ENCODE results near the gene SLC25A13. TPM values are rescaled to one million over a fixed set of nuclear protein-coding genes. Genes with fewer than 3 reads are reported as not detected.
"Not testable (repeated sequence)": the region's sequence is repeated elsewhere in the genome, so short reads cannot be mapped to it uniquely, and the experiment has no call there.

The SLC25A13 gene
- total and polyA plus RNA-seq, 2 experiments from 2014 or later = 4.8 to 19.1 TPM

DNA sequence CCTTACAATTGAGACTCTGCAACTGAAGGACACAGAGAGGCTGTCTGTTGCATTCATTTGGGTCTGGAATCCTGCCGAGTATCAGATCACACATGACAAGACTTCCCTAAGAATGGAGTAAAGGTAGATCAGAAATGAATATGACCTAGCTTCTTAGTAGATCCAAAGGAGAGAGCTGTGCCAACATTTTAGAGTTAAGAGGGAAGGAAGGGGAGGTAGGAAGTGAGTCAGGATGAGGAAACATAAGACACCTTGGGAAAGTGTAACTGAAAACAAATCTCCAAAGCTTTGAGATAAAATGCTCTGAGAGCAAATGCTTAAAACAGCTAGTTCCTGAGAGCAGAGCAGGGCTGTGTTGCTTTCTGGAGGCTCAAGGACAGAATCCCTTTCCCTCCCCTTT lies 6.1 kb upstream of the SLC25A13 start:
- Histone ChIP-seq H3K4me1 (ENCODE audit: insufficient read depth) (no peaks in the 10 kb centered on the region), H3K79me2 (ENCODE audit: insufficient read depth) (no peaks in the 10 kb centered on the region), H2AFZ (no peak overlapping the region), H3K9me3 (ENCODE audit: low read depth) (no peaks in the 10 kb centered on the region), H3F3A (ENCODE audit: insufficient read depth) (no peaks in the 10 kb centered on the region), H3K27me3 (replicated peaks; ENCODE audit: insufficient read depth) (peaks cover 10% of the 10 kb centered on the region; the same call in 1 of the 2 replicates), H3K9me2 (ENCODE audit: insufficient read depth) (no peaks in the 10 kb centered on the region), H3K4me2 (ENCODE audit: unreplicated experiment) (no peak overlapping the region), H4K20me1 (ENCODE audit: insufficient read depth) (no peaks in the 10 kb centered on the region), H3K4me3 (no peak overlapping the region), H3K9ac (no peak overlapping the region), H3K36me3 (ENCODE audit: low read depth) (no peaks in the 10 kb centered on the region), H3K27ac (no peak overlapping the region)
- DNase-seq = no peak
- TF ChIP-seq EZH2 (IDR thresholded peaks at IDR 0.05; ENCODE audit: insufficient read depth, poor library complexity, severe bottlenecking) (no peak), EZH2phosphoT487 (IDR thresholded peaks at IDR 0.05; ENCODE audit: insufficient read depth, low read depth) (no peak)
- in situ Hi-C loops (cut with MboI) = no loop called here
- WGBS, 2 experiments (ENCODE audit: low coverage in 1 of 2, low lambda C conversion rate in 2 of 2, missing lambda C conversion rate in 2 of 2) = 84 to 88% methylated on average over 1 of the region's 1 CpG

- no peaks in the 10 kb centered on the region for H3K36me3 ChIP-seq (ENCODE audit: low read depth)
- H3K9me2 ChIP-seq (ENCODE audit: insufficient read depth) = no peaks in the 10 kb centered on the region
- H3K4me2 ChIP-seq (ENCODE audit: unreplicated experiment) = no peak overlapping the region
- H4K20me1 ChIP-seq (ENCODE audit: insufficient read depth) = no peaks in the 10 kb centered on the region
- H2AFZ ChIP-seq = no peak overlapping the region
- no peak overlapping the region for H3K27ac ChIP-seq
- 44 to 64% methylated on average over 3 of the region's 3 CpGs for WGBS, 2 experiments (ENCODE audit: low coverage in 1 of 2, low lambda C conversion rate in 2 of 2, missing lambda C conversion rate in 2 of 2)
- H3K4me1 ChIP-seq (ENCODE audit: insufficient read depth) = no peaks in the 10 kb centered on the region
- no peak for DNase-seq
- H3K9me3 ChIP-seq (ENCODE audit: low read depth) = no peaks in the 10 kb centered on the region
- H3K4me3 ChIP-seq = no peak overlapping the region
- no peak overlapping the region for H3K9ac ChIP-seq
- in situ Hi-C loops (cut with MboI) = no loop called here
- no peak for TF ChIP-seq EZH2 (IDR thresholded peaks at IDR 0.05; ENCODE audit: insufficient read depth, poor library complexity, severe bottlenecking)
- no peak for TF ChIP-seq EZH2phosphoT487 (IDR thresholded peaks at IDR 0.05; ENCODE audit: insufficient read depth, low read depth)
- H3F3A ChIP-seq (ENCODE audit: insufficient read depth) = 0 out of 2 replicates have a peak, but pooled peaks cover 1% of the 10 kb centered on the region
- no peaks in the 10 kb centered on the region for H3K79me2 ChIP-seq (ENCODE audit: insufficient read depth)
- peaks cover 9% of the 10 kb centered on the region; the same call in 1 of the 2 replicates for H3K27me3 ChIP-seq (replicated peaks; ENCODE audit: insufficient read depth)
These were observed 5.5 kb upstream of the SLC25A13 start for GRCh38 chr7:96327429-96327828.

DNA sequence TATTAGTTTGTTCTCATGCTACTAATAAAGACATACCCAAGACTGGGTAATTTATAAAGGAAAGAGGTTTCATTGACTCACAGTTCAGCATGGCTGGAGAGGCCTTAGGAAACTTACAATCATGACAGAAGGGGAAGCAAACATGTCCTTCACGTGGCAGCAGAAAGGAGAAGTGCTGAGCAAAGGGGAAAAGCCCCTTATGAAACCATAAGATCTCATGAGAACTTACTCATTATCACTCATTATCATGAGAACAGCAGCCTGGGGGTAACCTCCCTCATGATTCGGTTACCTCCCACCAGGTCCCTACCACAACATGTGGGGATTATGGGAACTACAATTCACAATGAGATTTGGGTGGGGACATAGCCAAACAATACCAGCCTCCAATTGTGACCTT lies 4.9 kb upstream of the SLC25A13 start:
- H3K9ac ChIP-seq; H3K9me3 ChIP-seq (ENCODE audit: low read depth); H3K27me3 ChIP-seq (replicated peaks; ENCODE audit: insufficient read depth); H3K4me3 ChIP-seq; DNase-seq; H3K79me2 ChIP-seq (ENCODE audit: insufficient read depth); H3K36me3 ChIP-seq (ENCODE audit: low read depth); H3F3A ChIP-seq (ENCODE audit: insufficient read depth); in situ Hi-C loops (cut with MboI); H3K4me2 ChIP-seq (ENCODE audit: unreplicated experiment); H3K27ac ChIP-seq; H2AFZ ChIP-seq; H4K20me1 ChIP-seq (ENCODE audit: insufficient read depth); H3K4me1 ChIP-seq (ENCODE audit: insufficient read depth); H3K9me2 ChIP-seq (ENCODE audit: insufficient read depth): not testable (repeated sequence)
- WGBS, 2 experiments (ENCODE audit: low coverage in 1 of 2, low lambda C conversion rate in 2 of 2, missing lambda C conversion rate in 2 of 2) = 36 to 50% methylated on average over 2 of the region's 2 CpGs

DNA sequence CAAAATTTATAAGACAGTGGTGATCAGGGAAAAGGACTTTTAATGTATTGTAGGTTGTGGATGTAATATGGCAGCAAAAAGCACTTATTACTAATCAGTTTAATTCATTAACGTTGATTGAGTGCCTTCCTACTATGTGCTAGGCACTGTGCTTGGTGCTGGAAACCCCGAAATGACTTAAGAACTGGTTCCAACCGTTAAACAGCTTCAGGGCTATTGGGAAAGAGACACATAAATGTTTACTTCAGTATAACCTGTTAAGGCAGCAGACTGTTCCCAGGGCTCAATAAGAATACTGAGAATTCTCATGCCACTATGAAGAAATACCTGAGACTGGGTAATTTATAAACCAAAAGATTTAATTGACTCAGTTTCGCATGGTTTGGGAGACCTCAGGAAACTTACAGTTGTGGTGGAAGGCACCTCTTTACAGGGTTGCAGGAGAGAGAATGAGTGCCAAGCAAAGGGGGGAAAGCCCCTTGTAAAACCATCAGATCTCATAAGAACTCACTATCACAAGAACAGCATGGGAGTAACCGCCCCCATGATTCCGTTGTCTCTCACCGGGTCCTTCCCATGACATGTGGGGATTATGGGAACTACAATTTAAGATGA lies 1.1 kb upstream of the SLC25A13 start:
- WGBS, 2 experiments (ENCODE audit: low coverage in 1 of 2, low lambda C conversion rate in 2 of 2, missing lambda C conversion rate in 2 of 2) = 88 to 94% methylated on average over 7 of the region's 7 CpGs
- in situ Hi-C loops (cut with MboI) = no loop called here
- H3K36me3 ChIP-seq (ENCODE audit: low read depth) = no peaks in the 10 kb centered on the region
- peaks cover 28% of the 10 kb centered on the region for H3K79me2 ChIP-seq (ENCODE audit: insufficient read depth)
- H3K4me2 ChIP-seq (ENCODE audit: unreplicated experiment) = no peak overlapping the region
- no peaks in the 10 kb centered on the region for H3K9me2 ChIP-seq (ENCODE audit: insufficient read depth)
- H3K9me3 ChIP-seq (ENCODE audit: low read depth) = no peaks in the 10 kb centered on the region
- H3F3A ChIP-seq (ENCODE audit: insufficient read depth) = peaks cover 10% of the 10 kb centered on the region; the same call in 1 of the 2 replicates
- TF ChIP-seq EZH2phosphoT487 (IDR thresholded peaks at IDR 0.05; ENCODE audit: insufficient read depth, low read depth) (no peak), EZH2 (IDR thresholded peaks at IDR 0.05; ENCODE audit: insufficient read depth, poor library complexity, severe bottlenecking) (no peak)
- no peak overlapping the region for H3K9ac ChIP-seq
- no peak overlapping the region for H2AFZ ChIP-seq
- H3K4me3 ChIP-seq = no peak overlapping the region
- H3K27me3 ChIP-seq (replicated peaks; ENCODE audit: insufficient read depth) = no peaks in the 10 kb centered on the region
- H3K27ac ChIP-seq = no peak overlapping the region
- peaks cover 5% of the 10 kb centered on the region; the same call in 1 of the 2 replicates for H3K4me1 ChIP-seq (ENCODE audit: insufficient read depth)
- no peak for DNase-seq
- H4K20me1 ChIP-seq (ENCODE audit: insufficient read depth) = no peaks in the 10 kb centered on the region

- peak overlapping the region; percentile 96 for H2AFZ ChIP-seq
- no peaks in the 10 kb centered on the region for H3K9me2 ChIP-seq (ENCODE audit: insufficient read depth)
- peaks cover 10% of the 10 kb centered on the region; the same call in 1 of the 2 replicates for H3F3A ChIP-seq (ENCODE audit: insufficient read depth)
- DNase-seq = no peak
- peak overlapping the region; percentile 73 for H3K4me2 ChIP-seq (ENCODE audit: unreplicated experiment)
- no peak for TF ChIP-seq EZH2phosphoT487 (IDR thresholded peaks at IDR 0.05; ENCODE audit: insufficient read depth, low read depth)
- no peak for TF ChIP-seq EZH2 (IDR thresholded peaks at IDR 0.05; ENCODE audit: insufficient read depth, poor library complexity, severe bottlenecking)
- H3K79me2 ChIP-seq (ENCODE audit: insufficient read depth) = peaks cover 31% of the 10 kb centered on the region
- WGBS, 2 experiments (ENCODE audit: low coverage in 1 of 2, low lambda C conversion rate in 2 of 2, missing lambda C conversion rate in 2 of 2) = 38 to 39% methylated on average over 9 of the region's 9 CpGs
- H3K4me3 ChIP-seq = peak overlapping the region; percentile 92
- H3K27me3 ChIP-seq (replicated peaks; ENCODE audit: insufficient read depth) = no peaks in the 10 kb centered on the region
- in situ Hi-C loops (cut with MboI) = no loop called here
- peaks cover 5% of the 10 kb centered on the region; the same call in 1 of the 2 replicates for H3K4me1 ChIP-seq (ENCODE audit: insufficient read depth)
- no peaks in the 10 kb centered on the region for H4K20me1 ChIP-seq (ENCODE audit: insufficient read depth)
- H3K36me3 ChIP-seq (ENCODE audit: low read depth) = no peaks in the 10 kb centered on the region
- peak overlapping the region; percentile 84; the same call in 1 of the 2 replicates for H3K9ac ChIP-seq
- no peaks in the 10 kb centered on the region for H3K9me3 ChIP-seq (ENCODE audit: low read depth)
- no peak overlapping the region for H3K27ac ChIP-seq
These were observed 436 bp upstream of the SLC25A13 start for GRCh38 chr7:96322373-96322695.
